H1 (cell line): Measurements from ENCODE around the gene MIB1. TPM values are rescaled to one million over a fixed set of nuclear protein-coding genes. Genes with fewer than 3 reads are reported as not detected.

Source experiments
- CTCF ChIA-PET: fragments of 300-600 bp; sonication (Branson Sonifier 250); formaldehyde crosslinking; loops from one replicate; lab custom pipeline; 2021; ENCODE audit not compliant: partially characterized antibody; lab: Charles Lee
- POLR2A ChIA-PET: fragments of 300-600 bp; sonication (Branson Sonifier 250); formaldehyde crosslinking; loops from one replicate; lab custom pipeline; 2021; ENCODE audit warnings: inconsistent platforms; ENCODE audit not compliant: partially characterized antibody; lab: Charles Lee
- DNase-seq, 2 experiments: peaks; one replicate each; pipeline versions ENCODE4 v3.0.0 to v3.0.0-alpha.2; 2010 to 2022; ENCODE audit warnings: low spot score in 2 of 2, low read depth in 1 of 2, mixed read lengths in 1 of 2
- FAIRE-seq: peaks from 2 replicates; lab custom pipeline; 2011; peaks lifted over from hg19 to GRCh38; lab: Jason Lieb, UNC
- H2AFZ ChIP-seq: 2 replicates; pipeline ENCODE4 v1.8.1; 2012; ENCODE audit warnings: low read length, inconsistent platforms
- H2AK5ac ChIP-seq: 2 replicates; pipeline ENCODE4 v1.6.1; 2013; ENCODE audit warnings: low read depth, low read length
- H2BK120ac ChIP-seq: replicated peaks from 2 replicates; pipeline ENCODE3; 2013; ENCODE audit warnings: low read depth, low read length, inconsistent platforms
- H2BK12ac ChIP-seq: 2 replicates; pipeline ENCODE4 v1.6.1; 2013; ENCODE audit warnings: low read depth, low read length
- H2BK15ac ChIP-seq: 2 replicates; pipeline ENCODE4 v1.6.1; 2013; ENCODE audit warnings: low read length
- H2BK20ac ChIP-seq: 2 replicates; pipeline ENCODE4 v1.6.1; 2013; ENCODE audit warnings: low read length
- H2BK5ac ChIP-seq: 2 replicates; pipeline ENCODE4 v1.6.1; 2013; ENCODE audit warnings: low read depth, low read length
- H3K14ac ChIP-seq: 2 replicates; pipeline ENCODE4 v1.6.1; 2013; ENCODE audit warnings: inconsistent platforms; ENCODE audit not compliant: insufficient read length
- H3K18ac ChIP-seq: 2 replicates; pipeline ENCODE4 v1.6.1; 2013; ENCODE audit warnings: low read length; ENCODE audit errors: extremely low read depth
- H3K23ac ChIP-seq: 2 replicates; pipeline ENCODE4 v1.6.1; 2013; ENCODE audit warnings: inconsistent platforms; ENCODE audit not compliant: insufficient read length
- H3K23me2 ChIP-seq: 2 replicates; pipeline ENCODE4 v1.6.1; 2013; ENCODE audit warnings: low read depth, low read length
- H3K27ac ChIP-seq: 2 replicates; pipeline ENCODE4 v1.6.1; 2011; ENCODE audit warnings: low read depth, low read length, inconsistent platforms
- H3K27me3 ChIP-seq, 4 experiments: replicated peaks in 1 of 4; 1 replicate in 1 of 4; 2 replicates in 3 of 4; pipeline versions ENCODE4 v1.6.1 to v1.8.1; 2011 to 2013; ENCODE audit warnings: low read length in 3 of 4, mild to moderate bottlenecking in 3 of 4, inconsistent platforms in 2 of 4, mixed read lengths in 2 of 4, moderate library complexity in 1 of 4; ENCODE audit not compliant: control insufficient read depth in 3 of 4, insufficient read depth in 3 of 4; ENCODE audit errors: extremely low read depth in 1 of 4
- H3K36me3 ChIP-seq, 4 experiments: 2 replicates each; pipeline versions ENCODE4 v1.6.1 to v1.8.1; 2011 to 2013; ENCODE audit warnings: mild to moderate bottlenecking in 4 of 4, low read length in 3 of 4, moderate library complexity in 2 of 4, control low read depth in 1 of 4, inconsistent platforms in 1 of 4; ENCODE audit not compliant: insufficient read depth in 4 of 4, control insufficient read depth in 2 of 4
- H3K4ac ChIP-seq: replicated peaks from 2 replicates; pipeline ENCODE3; 2013; ENCODE audit warnings: low read length, low read depth, mixed read lengths, inconsistent platforms; ENCODE audit not compliant: insufficient read length
- H3K4me1 ChIP-seq, 4 experiments: replicated peaks in 1 of 4; 1 replicate in 1 of 4; 2 replicates in 3 of 4; pipeline versions ENCODE4 v1.6.1 to v1.8.1; 2011 to 2013; ENCODE audit warnings: low read length in 3 of 4, inconsistent platforms in 2 of 4, mixed read lengths in 1 of 4; ENCODE audit not compliant: insufficient read depth in 4 of 4, control insufficient read depth in 3 of 4
- H3K4me2 ChIP-seq, 2 experiments: 2 replicates each; pipeline versions ENCODE4 v1.6.1 to v1.8.1; 2011 to 2013; ENCODE audit warnings: low read depth in 2 of 2, low read length in 2 of 2, control low read depth in 1 of 2, inconsistent platforms in 1 of 2, mild to moderate bottlenecking in 1 of 2; ENCODE audit not compliant: insufficient read depth in 1 of 2
- H3K4me3 ChIP-seq, 4 experiments: fragments of 200-600, 300-600 bp in 1 of 4; sonication (generic), shearing (Covaris generic), sonication (Bioruptor Twin) in 1 of 4; 2 replicates each; pipeline versions ENCODE4 v1.5.1 to v1.8.1; 2011 to 2016; ENCODE audit warnings: low read length in 4 of 4, low read depth in 3 of 4, control low read depth in 2 of 4, inconsistent platforms in 2 of 4, mild to moderate bottlenecking in 2 of 4, mixed read lengths in 1 of 4, moderate library complexity in 1 of 4; ENCODE audit not compliant: insufficient read depth in 2 of 4; ENCODE audit errors: extremely low read depth in 1 of 4
- H3K56ac ChIP-seq: replicated peaks from 2 replicates; pipeline ENCODE3; 2013; ENCODE audit warnings: low read depth, mild to moderate bottlenecking, mixed read lengths, low read length, inconsistent platforms; ENCODE audit not compliant: insufficient read length
- H3K79me1 ChIP-seq: 2 replicates; pipeline ENCODE4 v1.6.1; 2013; ENCODE audit warnings: low read depth, low read length, control low read depth
- H3K79me2 ChIP-seq, 2 experiments: 2 replicates each; pipeline versions ENCODE4 v1.6.1 to v1.8.1; 2012 to 2013; ENCODE audit warnings: low read length in 2 of 2, mild to moderate bottlenecking in 2 of 2, inconsistent platforms in 1 of 2; ENCODE audit not compliant: insufficient read depth in 2 of 2, control insufficient read depth in 1 of 2
- H3K9ac ChIP-seq, 4 experiments: replicated peaks in 1 of 4; 1 replicate in 1 of 4; 2 replicates in 3 of 4; pipeline versions ENCODE4 v1.6.1 to v1.8.1; 2011 to 2013; ENCODE audit warnings: low read depth in 3 of 4, low read length in 3 of 4, control low read depth in 2 of 4, mild to moderate bottlenecking in 2 of 4, moderate library complexity in 2 of 4, inconsistent platforms in 1 of 4; ENCODE audit errors: extremely low read depth in 1 of 4
- H3K9me3 ChIP-seq, 2 experiments: 2 replicates each; pipeline versions ENCODE4 v1.6.1 to v1.8.1; 2012 to 2013; ENCODE audit warnings: mild to moderate bottlenecking in 2 of 2, moderate library complexity in 2 of 2, control low read depth in 1 of 2, inconsistent platforms in 1 of 2, low read depth in 1 of 2, low read length in 1 of 2, mixed read lengths in 1 of 2; ENCODE audit not compliant: insufficient read depth in 2 of 2
- H4K20me1 ChIP-seq, 2 experiments: replicated peaks in 1 of 2; 2 replicates each; pipeline versions ENCODE3 to v1.8.1; 2011 to 2013; ENCODE audit warnings: inconsistent platforms in 2 of 2, low read length in 2 of 2, mild to moderate bottlenecking in 1 of 2; ENCODE audit not compliant: insufficient read depth in 2 of 2, control insufficient read depth in 1 of 2
- H4K5ac ChIP-seq: 2 replicates; pipeline ENCODE4 v1.6.1; 2013; ENCODE audit warnings: low read length, low read depth, mixed read lengths, inconsistent platforms; ENCODE audit not compliant: insufficient read length
- H4K8ac ChIP-seq: 2 replicates; pipeline ENCODE4 v1.8.0; 2013; ENCODE audit warnings: mild to moderate bottlenecking, moderate library complexity, low read length, inconsistent platforms; ENCODE audit not compliant: insufficient read depth; ENCODE audit errors: extremely low read depth
- H4K91ac ChIP-seq: replicated peaks from 2 replicates; pipeline ENCODE3; 2013; ENCODE audit warnings: low read length, mixed read lengths, inconsistent platforms; ENCODE audit not compliant: insufficient read length
- EGR1 ChIP-seq: IDR thresholded peaks from 2 replicates; pipeline ENCODE4 v1.6.1; 2011; ENCODE audit warnings: low read depth, low read length, borderline replicate concordance
- WGBS, 2 experiments: shearing (Covaris generic) in 1 of 2; methylation state at CpG; one replicate each; pipeline versions ENCODE4 v1.1.6 to v1.1.7; 2013 to 2015; ENCODE audit warnings: low lambda C conversion rate in 2 of 2, mixed read lengths in 2 of 2, inconsistent platforms in 1 of 2, low coverage in 1 of 2, missing lambda C conversion rate in 1 of 2; ENCODE audit not compliant: insufficient replicate concordance in 2 of 2, insufficient coverage in 1 of 2, insufficient read length in 1 of 2; ENCODE audit errors: extremely low coverage in 1 of 2, missing lambda C conversion rate in 1 of 2; 5-methylcytosine and 5-hydroxymethylcytosine counted together
- polyA plus RNA-seq, 7 experiments: library from polyadenylated mRNA; depleted of rRNA in 3 of 7; stranded (reverse) in 5 of 7; unstranded in 2 of 7; fragments of >200 nt in 5 of 7; fragments of 200-250 nt in 2 of 7; gene quantifications; 1 replicate in 5 of 7; 2 replicates in 1 of 7; 4 replicates in 1 of 7; pipeline versions ENCODE4 v1.2.1 to v1.2.3, GENCODE V29; 2011 to 2013; ENCODE audit warnings: missing spikeins in 2 of 7, mixed read lengths in 2 of 7
- total RNA-seq: library from RNA; stranded (reverse); fragmentation: NEBNext Ultra II Directional; extraction: Animal tissue kit (Norgen Biotek cat#: 25700); gene quantifications from 2 replicates; pipeline ENCODE4 v1.2.1, GENCODE V29; 2021

MIB1 gene
- total and polyA plus RNA-seq, 2 of the 8 experiments (the other 6 are each of a cell fraction or from before 2014, with no cell fraction given), result 8.2 to 60.3 TPM

DNA sequence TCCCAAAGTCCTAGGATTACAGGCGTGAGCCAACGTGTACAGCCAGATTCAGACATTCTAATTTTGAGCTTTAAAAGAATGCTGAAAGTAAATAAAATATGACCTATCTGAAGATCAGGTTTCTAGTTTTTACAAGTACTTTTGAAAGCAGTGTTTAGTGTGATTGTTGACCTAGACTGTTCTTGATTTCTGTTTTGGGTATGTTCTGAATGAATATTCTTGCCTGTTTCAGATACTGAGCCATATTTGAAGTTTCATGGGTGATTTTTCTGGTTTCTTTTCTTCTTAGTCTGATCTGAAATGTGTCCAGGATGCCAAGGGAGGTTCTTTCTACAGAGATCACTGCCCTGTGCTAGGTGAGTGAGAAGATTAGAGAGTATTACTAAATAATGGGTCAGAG lies 37.2 kb downstream of the MIB1 start:
- POLR2A ChIA-PET, result no interaction called here
- Histone ChIP-seq H3K36me3 (peaks cover 0 to 29% (median 6%) of the 10 kb centered on the region in 4 experiments; a peak in 5 of 8 replicates), H2BK15ac (no peak overlapping the region), H2BK12ac (no peak overlapping the region), H2AK5ac (no peak overlapping the region), H3K27me3 (no peaks in the 10 kb centered on the region), H3K18ac (no peak overlapping the region), H3K79me2 (no peaks in the 10 kb centered on the region), H3K4me1 (no peaks in the 10 kb centered on the region), H3K9me3 (no peaks in the 10 kb centered on the region), H3K4me3 (no peak overlapping the region), H3K23ac (no peak overlapping the region), H3K79me1 (no peaks in the 10 kb centered on the region)
- WGBS, 2 experiments, result 73% methylated on average over 2 of the region's 2 CpGs; no CpG with 5 or more reads in 1 of the 2 experiments
- DNase-seq, result no peak
- no peak for TF ChIP-seq EGR1
- TF ChIP-seq, all 59 proteins: peak for 0
- Histone ChIP-seq H4K8ac (no peak overlapping the region), H3K14ac (no peak overlapping the region), H2BK120ac (no peak overlapping the region), H3K4ac (no peak overlapping the region), H4K5ac (no peak overlapping the region), H3K4me2 (no peak overlapping the region), H2AFZ (no peak overlapping the region), H2BK20ac (no peak overlapping the region), H3K23me2 (no peaks in the 10 kb centered on the region; the same call in 1 of the 2 replicates), H3K9ac (no peak overlapping the region), H2BK5ac (no peak overlapping the region), H4K20me1 (no peaks in the 10 kb centered on the region), H3K56ac (no peak overlapping the region), H3K27ac (no peak overlapping the region), H4K91ac (no peak overlapping the region)
- CTCF ChIA-PET, result no interaction called here
- FAIRE-seq, result no peak
